ENCODE data around the gene TADA2B. TPM values are rescaled to one million over a fixed set of nuclear protein-coding genes. Genes with fewer than 3 reads are reported as not detected.
A peak's percentile ranks its signal among the peaks of the same experiment; 100 is the strongest.

Gene TADA2B
- total and polyA plus RNA-seq, 2 donors (not counting 1 experiment from before 2014, with no cell fraction given): 13.6 to 38.5 TPM

GRCh38 chr4:7070729-7071511 lies 27.7 kb downstream of the TADA2B start:
- H3K9me3 Mint-ChIP-seq (ENCODE audit: insufficient read depth): no peaks in the 10 kb centered on the region
- no peaks in the 10 kb centered on the region for H3K36me3 ChIP-seq (replicated peaks in 1 of 2; ENCODE audit: control extremely low read depth in 1 of 2, control insufficient read depth in 1 of 2, extremely low read depth in 1 of 2, insufficient read depth in 2 of 2, low read length in 1 of 2)
- CTCF ChIA-PET: interaction anchor here (0.6 to 11.2 kb wide), 36 partner anchors 9 to 430 kb away, joined by 3 to 164 read pairs (median 5); partner anchors contain the start of genes BLOC1S4, MRFAP1, TADA2B and TBC1D14
- intact Hi-C loops (cut with micrococcal nuclease): loop anchor here (1.0 kb wide), 1 partner anchor 97 kb away; no protein-coding TSS in a partner anchor
- peaks cover 0 to 3% (median 1%) of the 10 kb centered on the region in 4 experiments for H3K27me3 ChIP-seq (replicated peaks in 1 of 4; ENCODE audit: control extremely low read depth in 1 of 4, control insufficient read depth in 3 of 4, insufficient read depth in 4 of 4, low read length in 3 of 4)
- peaks cover 20 to 30% of the 10 kb centered on the region in 2 donors for H3K4me1 ChIP-seq (ENCODE audit: control insufficient read depth in 2 of 2, insufficient read depth in 2 of 2, low read length in 2 of 2)
- ATAC-seq (ENCODE audit: low read depth): peak; percentile 35
- peak overlapping the region; percentile 33 for H3K4me3 Mint-ChIP-seq
- peak overlapping the region; percentile 12 for H3K27ac Mint-ChIP-seq
- peaks cover 3% of the 10 kb centered on the region for H3K27me3 Mint-ChIP-seq
- H3K4me1 Mint-ChIP-seq: peaks cover 35% of the 10 kb centered on the region
- no peak overlapping the region for H3K27ac ChIP-seq (ENCODE audit: low read length in 2 of 2)
- no peak overlapping the region for H2AFZ ChIP-seq (ENCODE audit: insufficient read depth, low read depth, low read length, poor library complexity, severe bottlenecking)
- H3K9me3 ChIP-seq (ENCODE audit: control extremely low read depth in 1 of 3, control insufficient read depth in 2 of 3, insufficient read depth in 1 of 3, low read length in 2 of 3): peaks cover 0 to 7% (median 0%) of the 10 kb centered on the region in 3 donors
- peaks cover 20% of the 10 kb centered on the region for H3K79me2 ChIP-seq (ENCODE audit: control insufficient read depth, insufficient read depth, low read length)
- 37% methylated on average over 23 of the region's 23 CpGs for WGBS (ENCODE audit: insufficient coverage)
- peak overlapping the region; percentile 36 for H3K4me2 ChIP-seq (replicated peaks; ENCODE audit: low read depth, low read length, poor library complexity, severe bottlenecking)
- H3K4me3 ChIP-seq (ENCODE audit: control extremely low read depth in 1 of 5, extremely low read depth in 1 of 5, insufficient read depth in 1 of 5, low read depth in 2 of 5, low read length in 4 of 5): no peak overlapping the region
- DNase-seq: peak; percentile 89
- H3K9ac ChIP-seq (ENCODE audit: low read length): no peak overlapping the region
- POLR2A ChIA-PET: interaction anchor here (0.5 kb wide), 1 partner anchor 13 kb away, joined by 3 read pairs; no protein-coding TSS in a partner anchor
- H4K20me1 ChIP-seq (ENCODE audit: control insufficient read depth, insufficient read depth, low read length, poor library complexity, severe bottlenecking): peaks cover 19% of the 10 kb centered on the region
- TF ChIP-seq EZH2 (IDR thresholded peaks at IDR 0.05; ENCODE audit: borderline replicate concordance, insufficient read depth, low read depth, low read length, poor library complexity, severe bottlenecking): no peak
- TF ChIP-seq, protein P1, sequence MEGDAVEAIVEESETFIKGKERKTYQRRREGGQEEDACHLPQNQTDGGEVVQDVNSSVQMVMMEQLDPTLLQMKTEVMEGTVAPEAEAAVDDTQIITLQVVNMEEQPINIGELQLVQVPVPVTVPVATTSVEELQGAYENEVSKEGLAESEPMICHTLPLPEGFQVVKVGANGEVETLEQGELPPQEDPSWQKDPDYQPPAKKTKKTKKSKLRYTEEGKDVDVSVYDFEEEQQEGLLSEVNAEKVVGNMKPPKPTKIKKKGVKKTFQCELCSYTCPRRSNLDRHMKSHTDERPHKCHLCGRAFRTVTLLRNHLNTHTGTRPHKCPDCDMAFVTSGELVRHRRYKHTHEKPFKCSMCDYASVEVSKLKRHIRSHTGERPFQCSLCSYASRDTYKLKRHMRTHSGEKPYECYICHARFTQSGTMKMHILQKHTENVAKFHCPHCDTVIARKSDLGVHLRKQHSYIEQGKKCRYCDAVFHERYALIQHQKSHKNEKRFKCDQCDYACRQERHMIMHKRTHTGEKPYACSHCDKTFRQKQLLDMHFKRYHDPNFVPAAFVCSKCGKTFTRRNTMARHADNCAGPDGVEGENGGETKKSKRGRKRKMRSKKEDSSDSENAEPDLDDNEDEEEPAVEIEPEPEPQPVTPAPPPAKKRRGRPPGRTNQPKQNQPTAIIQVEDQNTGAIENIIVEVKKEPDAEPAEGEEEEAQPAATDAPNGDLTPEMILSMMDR (IDR thresholded peaks at IDR 0.05): peak; percentile 98

DNA sequence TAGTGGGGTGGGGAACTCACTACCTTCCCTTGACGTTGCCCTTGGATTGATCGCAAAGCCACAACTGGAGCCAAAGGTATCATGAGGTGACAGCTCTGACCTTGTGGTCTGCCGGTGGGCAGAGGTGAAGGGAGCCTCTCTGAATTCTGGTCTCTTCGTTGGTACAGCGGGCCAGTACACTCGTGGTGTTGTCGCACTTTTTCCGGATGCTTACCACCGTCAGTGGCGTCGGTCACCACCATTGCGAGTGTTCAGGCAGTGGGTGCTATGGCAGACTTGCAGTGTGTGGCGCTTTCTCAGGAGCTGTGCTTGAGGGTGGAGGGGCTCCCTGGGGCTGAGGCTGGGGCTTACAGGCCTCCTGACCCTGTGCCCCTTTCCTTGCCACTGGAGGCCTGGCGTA lies 29.9 kb downstream of the TADA2B start:
- POLR2A ChIA-PET: no interaction called here

More for the DNA sequence above, 29.9 kb downstream of the TADA2B start:
- H3K4me3 ChIP-seq (ENCODE audit: control extremely low read depth in 1 of 5, extremely low read depth in 1 of 5, insufficient read depth in 1 of 5, low read depth in 2 of 5, low read length in 4 of 5): no peak overlapping the region
- H3K4me3 Mint-ChIP-seq: no peak overlapping the region
- peaks cover 3% of the 10 kb centered on the region for H3K27me3 Mint-ChIP-seq
- H3K79me2 ChIP-seq (ENCODE audit: control insufficient read depth, insufficient read depth, low read length): no peaks in the 10 kb centered on the region
- ATAC-seq (ENCODE audit: low read depth) (no peak), DNase-seq (no peak)
- H3K4me2 ChIP-seq (replicated peaks; ENCODE audit: low read depth, low read length, poor library complexity, severe bottlenecking): no peak overlapping the region
- no peaks in the 10 kb centered on the region for H3K9me3 Mint-ChIP-seq (ENCODE audit: insufficient read depth)
- H3K9ac ChIP-seq (ENCODE audit: low read length): no peak overlapping the region
- peaks cover 0 to 3% (median 1%) of the 10 kb centered on the region in 4 experiments for H3K27me3 ChIP-seq (replicated peaks in 1 of 4; ENCODE audit: control extremely low read depth in 1 of 4, control insufficient read depth in 3 of 4, insufficient read depth in 4 of 4, low read length in 3 of 4)
- H2AFZ ChIP-seq (ENCODE audit: insufficient read depth, low read depth, low read length, poor library complexity, severe bottlenecking): no peak overlapping the region
- WGBS (ENCODE audit: insufficient coverage): 94% methylated on average over 14 of the region's 14 CpGs
- intact Hi-C loops (cut with micrococcal nuclease): no loop called here
- CTCF ChIA-PET: interaction anchor here (0.6 to 8.4 kb wide), 4 partner anchors 30 to 356 kb away, joined by 4 to 97 read pairs (median 4); partner anchors contain the start of gene TADA2B
- TF ChIP-seq EZH2 (IDR thresholded peaks at IDR 0.05; ENCODE audit: borderline replicate concordance, insufficient read depth, low read depth, low read length, poor library complexity, severe bottlenecking): no peak
- TF ChIP-seq, protein P1 (IDR thresholded peaks at IDR 0.05): no peak
- H4K20me1 ChIP-seq (ENCODE audit: control insufficient read depth, insufficient read depth, low read length, poor library complexity, severe bottlenecking): no peaks in the 10 kb centered on the region
- H3K36me3 ChIP-seq (replicated peaks in 1 of 2; ENCODE audit: control extremely low read depth in 1 of 2, control insufficient read depth in 1 of 2, extremely low read depth in 1 of 2, insufficient read depth in 2 of 2, low read length in 1 of 2): no peaks in the 10 kb centered on the region
- H3K27ac ChIP-seq (ENCODE audit: low read length in 2 of 2): no peak overlapping the region
- peaks cover 0 to 7% (median 0%) of the 10 kb centered on the region in 3 donors for H3K9me3 ChIP-seq (ENCODE audit: control extremely low read depth in 1 of 3, control insufficient read depth in 2 of 3, insufficient read depth in 1 of 3, low read length in 2 of 3)
- peaks cover 9 to 15% of the 10 kb centered on the region in 2 donors for H3K4me1 ChIP-seq (ENCODE audit: control insufficient read depth in 2 of 2, insufficient read depth in 2 of 2, low read length in 2 of 2)
- H3K4me1 Mint-ChIP-seq: peaks cover 18% of the 10 kb centered on the region
- H3K27ac Mint-ChIP-seq: no peak overlapping the region

All from B cell (primary cell).